Activated CD4-positive, alpha-beta memory T cell treated with anti-CD3 and anti-CD28 coated beads for 36 hours (primary cell): ENCODE measurements around the gene PDCD2. TPM values are rescaled to one million over a fixed set of nuclear protein-coding genes. Genes with fewer than 3 reads are reported as not detected.

ENCODE experiments used
- CTCF ChIA-PET: fragments of 350-600 bp; sonication (Branson Sonifier 250); formaldehyde crosslinking; loops from one replicate; lab custom pipeline; 2021; ENCODE audit warnings: antibody characterized with exemption, inconsistent platforms; lab: Charles Lee
- POLR2A ChIA-PET: fragments of 350-600 bp; sonication (Branson Sonifier 250); formaldehyde crosslinking; loops from one replicate; lab custom pipeline; 2021; ENCODE audit warnings: antibody characterized with exemption; lab: Charles Lee
- DNase-seq: peaks from one replicate; pipeline ENCODE4 v3.0.0-alpha.2; 2020
- H3K27ac Mint-ChIP-seq: one replicate; pipeline ENCODE4 v1.8.0; 2021; ENCODE audit warnings: mixed read lengths
- H3K27me3 Mint-ChIP-seq: one replicate; pipeline ENCODE4 v1.8.0; 2021; ENCODE audit warnings: mixed read lengths
- H3K36me3 Mint-ChIP-seq: one replicate; pipeline ENCODE4 v1.8.0; 2021; ENCODE audit warnings: mixed read lengths
- H3K4me1 Mint-ChIP-seq: one replicate; pipeline ENCODE4 v1.8.0; 2021; ENCODE audit warnings: low read depth, mixed read lengths
- H3K4me3 Mint-ChIP-seq: one replicate; pipeline ENCODE4 v1.8.0; 2021; ENCODE audit warnings: mild to moderate bottlenecking, mixed read lengths
- H3K9me3 Mint-ChIP-seq: one replicate; pipeline ENCODE4 v1.8.0; 2021; ENCODE audit warnings: mixed read lengths
- intact Hi-C: fragments of 100-400 bp; cut with micrococcal nuclease; formaldehyde crosslinking; loops from one replicate; pipeline ENCODE4 v1.15.1; 2023
- total RNA-seq, 2 experiments: library from RNA; stranded (reverse); gene quantifications; one replicate each; pipeline ENCODE4 v1.2.3, GENCODE V29; 2021

PDCD2 gene
- total RNA-seq, 2 experiments from 2014 or later, result 120 to 126 TPM

GRCh38 chr6:170575250-170575649 is 9.2 kb downstream of the PDCD2 start:
- H3K9me3 Mint-ChIP-seq, result no peaks in the 10 kb centered on the region
- no peak for DNase-seq
- H3K36me3 Mint-ChIP-seq, result peaks cover 30% of the 10 kb centered on the region
- no peak overlapping the region for H3K4me3 Mint-ChIP-seq
- ChIA-PET POLR2A (no interaction called here), CTCF (interaction anchor here (0.7 to 1.5 kb wide), 3 partner anchors 9 to 45 kb away, joined by 3 to 10 read pairs (median 3); partner anchors contain the start of gene PDCD2)
- H3K27me3 Mint-ChIP-seq, result no peaks in the 10 kb centered on the region
- H3K4me1 Mint-ChIP-seq, result peaks cover 2% of the 10 kb centered on the region
- H3K27ac Mint-ChIP-seq, result peak overlapping the region; percentile 23
- intact Hi-C loops, result no loop called here

- no peaks in the 10 kb centered on the region for H3K27me3 Mint-ChIP-seq
- no peaks in the 10 kb centered on the region for H3K9me3 Mint-ChIP-seq
- POLR2A ChIA-PET, result no interaction called here
- peaks cover 28% of the 10 kb centered on the region for H3K36me3 Mint-ChIP-seq
- CTCF ChIA-PET, result interaction anchor here (0.5 kb wide), 1 partner anchor 876 kb away, joined by 3 read pairs; no protein-coding TSS in a partner anchor
- no peak overlapping the region for H3K27ac Mint-ChIP-seq
- no peak overlapping the region for H3K4me3 Mint-ChIP-seq
- DNase-seq, result no peak
- intact Hi-C loops, result no loop called here
- H3K4me1 Mint-ChIP-seq, result no peaks in the 10 kb centered on the region
Observed at GRCh38 chr6:170572704-170573466, 11.6 kb downstream of the PDCD2 start.

- H3K27ac Mint-ChIP-seq, result no peak overlapping the region
- H3K9me3 Mint-ChIP-seq, result no peaks in the 10 kb centered on the region
- POLR2A ChIA-PET, result no interaction called here
- intact Hi-C loops, result no loop called here
- H3K4me3 Mint-ChIP-seq, result no peak overlapping the region
- peaks cover 13% of the 10 kb centered on the region for H3K4me1 Mint-ChIP-seq
- no peaks in the 10 kb centered on the region for H3K27me3 Mint-ChIP-seq
- CTCF ChIA-PET, result interaction anchor here (1.0 kb wide), 1 partner anchor 19 kb away, joined by 3 read pairs; no protein-coding TSS in a partner anchor
- H3K36me3 Mint-ChIP-seq, result peaks cover 38% of the 10 kb centered on the region
- no peak for DNase-seq
Observed at GRCh38 chr6:170564936-170565530, 19.4 kb downstream of the PDCD2 start.

GRCh38 chr6:170561555-170561954 is 22.9 kb downstream of the PDCD2 start:
- H3K4me3 Mint-ChIP-seq, result no peak overlapping the region
- H3K27me3 Mint-ChIP-seq, result no peaks in the 10 kb centered on the region
- ChIA-PET CTCF (no interaction called here), POLR2A (no interaction called here)
- no peak overlapping the region for H3K27ac Mint-ChIP-seq
- DNase-seq, result no peak
- no peaks in the 10 kb centered on the region for H3K9me3 Mint-ChIP-seq
- H3K4me1 Mint-ChIP-seq, result peaks cover 31% of the 10 kb centered on the region
- intact Hi-C loops, result no loop called here
- peaks cover 41% of the 10 kb centered on the region for H3K36me3 Mint-ChIP-seq

- no peak for DNase-seq
- ChIA-PET CTCF (no interaction called here), POLR2A (interaction anchor here (1.9 kb wide), 1 partner anchor 29 kb away, joined by 8 read pairs; the partner anchor contains the start of gene PDCD2)
- no peak overlapping the region for H3K4me3 Mint-ChIP-seq
- H3K27ac Mint-ChIP-seq, result no peak overlapping the region
- H3K9me3 Mint-ChIP-seq, result no peaks in the 10 kb centered on the region
- intact Hi-C loops, result no loop called here
- H3K36me3 Mint-ChIP-seq, result peaks cover 23% of the 10 kb centered on the region
- H3K27me3 Mint-ChIP-seq, result no peaks in the 10 kb centered on the region
- peaks cover 38% of the 10 kb centered on the region for H3K4me1 Mint-ChIP-seq
Observed at GRCh38 chr6:170555305-170555704, 29.1 kb downstream of the PDCD2 start.

- peaks cover 22% of the 10 kb centered on the region for H3K36me3 Mint-ChIP-seq
- ChIA-PET POLR2A (no interaction called here), CTCF (interaction anchor here (1.8 kb wide), 1 partner anchor 803 kb away, joined by 4 read pairs; the partner anchor contains the start of genes DYNLT2 and ERMARD)
- peaks cover 40% of the 10 kb centered on the region for H3K4me1 Mint-ChIP-seq
- DNase-seq, result no peak
- intact Hi-C loops, result loop anchor here (1.0 kb wide), 5 partner anchors 30 to 852 kb away; partner anchors contain the start of genes C6orf120, DYNLT2, ERMARD and FAM120B
- H3K27ac Mint-ChIP-seq, result no peak overlapping the region
- no peaks in the 10 kb centered on the region for H3K9me3 Mint-ChIP-seq
- no peaks in the 10 kb centered on the region for H3K27me3 Mint-ChIP-seq
- H3K4me3 Mint-ChIP-seq, result no peak overlapping the region
Observed at GRCh38 chr6:170554796-170555137, 29.7 kb downstream of the PDCD2 start.

- Mint-ChIP-seq H3K4me1 (peaks cover 40% of the 10 kb centered on the region), H3K27ac (no peak within 1 kb of the TSS), H3K9me3 (no peaks in the 10 kb centered on the region), H3K4me3 (no peak within 1 kb of the TSS), H3K36me3 (peaks cover 19% of the 10 kb centered on the region), H3K27me3 (no peaks in the 10 kb centered on the region)
- DNase-seq, result peak; percentile 99
- intact Hi-C loops, result loop anchor here (1.0 kb wide), 5 partner anchors 30 to 852 kb away; partner anchors contain the start of genes C6orf120, DYNLT2, ERMARD and FAM120B
- POLR2A ChIA-PET, result interaction anchor here (1.1 to 3.8 kb wide), 3 partner anchors 30 to 853 kb away, joined by 3 to 21 read pairs (median 5); partner anchors contain the start of genes DYNLT2, ERMARD and PDCD2
- CTCF ChIA-PET, result interaction anchor here (0.6 to 2.3 kb wide), 4 partner anchors 8 to 803 kb away, joined by 3 to 12 read pairs (median 4); partner anchors contain the start of genes DYNLT2, ERMARD and PDCD2
Observed at GRCh38 chr6:170554013-170554795, 30.2 kb downstream of the PDCD2 start, which contains the start of gene TBP. TBP (plus strand) TSS chr6:170554369; CDS start chr6:170557030, 2,661 bp downstream.

- no peaks in the 10 kb centered on the region for H3K9me3 Mint-ChIP-seq
- DNase-seq, result no peak
- no peak overlapping the region for H3K27ac Mint-ChIP-seq
- intact Hi-C loops, result loop anchor here (1.0 kb wide), 5 partner anchors 31 to 851 kb away; partner anchors contain the start of genes C6orf120, DYNLT2, ERMARD and FAM120B
- no peak overlapping the region for H3K4me3 Mint-ChIP-seq
- peaks cover 21% of the 10 kb centered on the region for H3K36me3 Mint-ChIP-seq
- CTCF ChIA-PET, result interaction anchor here (0.6 to 2.3 kb wide), 4 partner anchors 8 to 802 kb away, joined by 3 to 12 read pairs (median 4); partner anchors contain the start of genes DYNLT2, ERMARD and PDCD2
- POLR2A ChIA-PET, result interaction anchor here (1.1 to 3.8 kb wide), 3 partner anchors 31 to 852 kb away, joined by 3 to 21 read pairs (median 5); partner anchors contain the start of genes DYNLT2, ERMARD and PDCD2
- peaks cover 41% of the 10 kb centered on the region for H3K4me1 Mint-ChIP-seq
- no peaks in the 10 kb centered on the region for H3K27me3 Mint-ChIP-seq
Observed at GRCh38 chr6:170553534-170554012, 30.9 kb downstream of the PDCD2 start.

GRCh38 chr6:170552765-170553533 is 31.5 kb downstream of the PDCD2 start, which contains the start of gene PSMB1:
PSMB1 (minus strand) TSS chr6:170553307; CDS start chr6:170553242, 65 bp downstream.
- Mint-ChIP-seq H3K4me1 (peaks cover 39% of the 10 kb centered on the region), H3K27ac (no peak within 1 kb of the TSS), H3K4me3 (no peak within 1 kb of the TSS), H3K27me3 (no peaks in the 10 kb centered on the region), H3K9me3 (no peaks in the 10 kb centered on the region), H3K36me3 (peaks cover 22% of the 10 kb centered on the region)
- ChIA-PET POLR2A (interaction anchor here (0.6 to 3.8 kb wide), 4 partner anchors 31 to 852 kb away, joined by 3 to 21 read pairs (median 4); partner anchors contain the start of genes DYNLT2, ERMARD and PDCD2), CTCF (interaction anchor here (1.3 to 2.3 kb wide), 4 partner anchors 21 to 801 kb away, joined by 4 to 12 read pairs (median 6); partner anchors contain the start of genes DYNLT2, ERMARD and PDCD2)
- DNase-seq, result peak; percentile 91
- intact Hi-C loops, result no loop called here

GRCh38 chr6:170545405-170545804 is 39.0 kb downstream of the PDCD2 start:
- H3K4me1 Mint-ChIP-seq, result peaks cover 45% of the 10 kb centered on the region
- H3K36me3 Mint-ChIP-seq, result peaks cover 54% of the 10 kb centered on the region
- H3K9me3 Mint-ChIP-seq, result no peaks in the 10 kb centered on the region
- no peak overlapping the region for H3K4me3 Mint-ChIP-seq
- no peak overlapping the region for H3K27ac Mint-ChIP-seq
- intact Hi-C loops, result no loop called here
- no peaks in the 10 kb centered on the region for H3K27me3 Mint-ChIP-seq
- ChIA-PET POLR2A (no interaction called here), CTCF (interaction anchor here (0.7 to 1.2 kb wide), 2 partner anchors 8 to 16 kb away, joined by 3 read pairs; no protein-coding TSS in a partner anchor)
- no peak for DNase-seq
